T1000 (cell line): ENCODE data around the gene TMEM86B.

Experiments
- DNase-seq: peaks from one replicate; lab custom pipeline; 2025; ENCODE audit warnings: mixed read lengths; lab: John Stamatoyannopoulos, UW

The TMEM86B gene

GRCh38 chr19:55257461-55258420, 29.2 kb upstream of the TMEM86B start:
- no peak for DNase-seq

DNA sequence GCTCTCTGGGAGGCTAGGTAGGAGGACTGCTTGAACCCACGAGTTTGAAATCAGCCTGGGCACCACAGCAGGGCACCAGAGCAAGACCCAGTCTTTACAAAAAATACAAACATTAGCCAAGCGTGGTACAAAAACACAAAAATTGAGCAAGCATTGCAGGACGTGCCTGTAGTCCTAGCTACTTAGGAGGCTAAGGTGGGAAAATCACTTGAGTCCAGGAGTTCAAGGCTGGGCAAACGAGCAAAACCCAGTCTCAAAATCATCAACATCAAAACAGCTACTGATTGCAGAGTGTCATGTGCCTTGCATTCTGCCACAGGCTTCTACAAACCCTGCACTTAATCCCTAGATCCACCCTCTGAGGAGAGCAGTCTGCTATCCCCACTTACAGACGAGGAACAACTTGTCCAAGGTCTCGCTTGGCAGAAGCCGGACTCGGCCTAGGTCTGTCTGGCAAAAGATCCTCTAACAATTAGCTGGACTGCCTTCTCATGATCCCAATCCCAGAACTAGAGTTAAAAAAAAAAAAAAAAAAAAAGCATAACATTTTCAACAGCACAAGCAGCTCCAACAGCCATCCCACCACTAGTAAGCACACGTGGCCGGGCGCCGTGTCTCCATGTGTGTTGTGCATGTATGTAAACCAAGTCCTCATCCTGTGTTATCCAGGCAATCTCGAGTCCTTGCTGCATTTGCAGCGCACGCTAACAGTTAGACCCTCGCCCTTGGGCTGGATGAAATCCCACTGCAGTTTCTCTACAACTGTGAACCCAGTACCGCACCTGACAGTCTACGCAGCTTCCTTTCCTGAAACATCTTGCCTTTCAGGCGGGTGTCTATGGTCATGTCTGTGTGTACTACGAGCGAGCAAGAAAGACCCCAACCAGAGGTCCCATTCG, 28.2 kb upstream of the TMEM86B start:
- no peak for DNase-seq

GRCh38 chr19:55255618-55256423, 27.3 kb upstream of the TMEM86B start:
- no peak for DNase-seq

DNA sequence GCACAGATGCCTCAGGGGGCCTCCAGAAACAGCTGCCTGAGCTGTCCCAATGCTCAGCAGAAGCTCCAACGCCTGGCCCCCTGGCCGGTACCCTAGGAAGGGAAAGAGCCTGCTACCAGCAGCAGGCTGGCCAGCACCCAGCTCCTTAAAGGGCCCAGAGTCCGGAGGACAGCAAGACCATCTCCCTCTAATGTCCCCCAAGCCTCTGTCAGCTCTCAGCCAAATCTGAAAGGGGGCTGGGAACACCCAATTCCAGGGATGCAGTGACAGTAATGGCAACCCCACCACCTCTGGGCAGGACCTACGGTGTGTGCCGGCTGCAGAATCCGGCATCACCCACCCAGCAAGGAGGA, 26.0 kb upstream of the TMEM86B start:
- no peak for DNase-seq

DNA sequence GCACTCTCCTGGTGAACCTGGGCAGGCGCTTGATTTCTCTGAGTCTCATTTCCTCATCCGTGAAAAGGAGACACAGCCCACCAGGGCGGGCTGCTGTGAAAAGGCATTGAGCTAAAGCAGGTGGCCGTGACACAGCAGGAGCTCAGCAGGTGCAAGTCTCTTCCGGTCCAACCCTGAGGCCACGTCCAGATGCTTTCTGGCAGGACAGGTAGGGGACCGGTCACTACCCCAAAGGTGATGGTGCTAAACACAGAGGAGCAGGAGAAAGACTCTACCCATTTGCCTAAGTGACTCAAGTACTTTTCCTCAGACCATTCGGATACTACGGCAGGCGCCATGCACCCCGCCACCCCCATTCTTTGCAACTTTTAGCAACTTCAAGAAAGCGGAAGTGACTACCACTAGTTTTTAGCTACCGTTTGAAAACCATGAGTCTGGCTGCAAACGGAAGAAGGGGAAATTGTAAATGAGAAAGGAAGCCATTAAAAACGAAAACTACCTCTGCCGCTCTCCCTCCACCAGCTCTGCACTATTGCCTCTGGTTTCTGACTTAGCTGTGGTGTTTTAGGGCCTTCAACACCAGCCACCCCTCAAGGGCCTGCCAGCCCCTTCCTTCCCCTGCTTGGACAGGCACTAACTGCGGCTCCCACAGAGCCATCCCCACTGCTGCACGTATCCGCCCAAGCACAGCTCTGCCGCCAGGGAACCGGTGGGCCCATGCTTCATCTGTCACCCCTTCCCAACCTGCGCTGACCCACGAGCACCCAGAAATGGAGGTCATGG, 25.5 kb upstream of the TMEM86B start:
- no peak for DNase-seq

DNA sequence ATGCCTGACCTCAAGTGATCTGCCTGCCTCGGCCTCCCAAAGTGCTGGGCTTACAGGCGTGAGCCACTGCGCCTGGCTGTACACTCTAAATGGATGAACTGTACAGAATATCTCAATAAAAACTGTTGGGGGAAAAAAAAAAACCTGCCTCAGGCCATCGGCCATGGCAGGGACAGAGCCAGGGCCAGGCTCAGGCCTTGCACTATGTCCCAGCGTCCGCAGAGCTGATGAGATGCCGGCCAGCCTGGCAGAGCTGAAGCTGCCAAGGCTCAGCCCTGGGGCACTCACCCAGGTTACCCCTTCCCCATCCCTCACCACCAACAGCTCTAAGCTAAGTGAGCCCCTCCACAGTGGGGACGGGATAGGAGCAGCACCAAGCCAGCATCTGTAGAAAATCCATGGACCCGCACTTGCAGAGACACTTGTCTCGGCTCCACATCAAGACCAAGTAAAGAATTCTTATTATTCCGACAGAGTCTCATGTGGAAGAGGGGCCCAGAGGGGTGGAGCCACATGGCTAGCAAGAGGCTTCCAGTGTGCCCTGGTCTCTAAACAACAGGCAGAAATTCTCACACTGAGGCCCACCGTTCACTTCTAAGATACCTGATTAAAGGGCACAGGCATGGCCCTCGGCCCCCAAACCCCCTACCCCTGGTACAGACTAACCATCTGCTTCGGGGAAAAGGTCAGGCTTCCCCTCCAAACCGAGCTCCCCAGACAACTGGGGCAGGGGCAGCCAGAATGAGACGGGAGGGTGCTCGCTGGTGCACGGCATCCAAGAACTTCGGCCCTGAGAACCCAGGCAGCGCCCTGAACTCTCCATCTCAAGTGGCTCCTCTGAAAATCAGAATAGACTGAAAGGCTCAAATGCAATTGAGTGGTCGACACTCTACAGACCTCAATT, 24.4 kb upstream of the TMEM86B start:
- DNase-seq: no peak

DNA sequence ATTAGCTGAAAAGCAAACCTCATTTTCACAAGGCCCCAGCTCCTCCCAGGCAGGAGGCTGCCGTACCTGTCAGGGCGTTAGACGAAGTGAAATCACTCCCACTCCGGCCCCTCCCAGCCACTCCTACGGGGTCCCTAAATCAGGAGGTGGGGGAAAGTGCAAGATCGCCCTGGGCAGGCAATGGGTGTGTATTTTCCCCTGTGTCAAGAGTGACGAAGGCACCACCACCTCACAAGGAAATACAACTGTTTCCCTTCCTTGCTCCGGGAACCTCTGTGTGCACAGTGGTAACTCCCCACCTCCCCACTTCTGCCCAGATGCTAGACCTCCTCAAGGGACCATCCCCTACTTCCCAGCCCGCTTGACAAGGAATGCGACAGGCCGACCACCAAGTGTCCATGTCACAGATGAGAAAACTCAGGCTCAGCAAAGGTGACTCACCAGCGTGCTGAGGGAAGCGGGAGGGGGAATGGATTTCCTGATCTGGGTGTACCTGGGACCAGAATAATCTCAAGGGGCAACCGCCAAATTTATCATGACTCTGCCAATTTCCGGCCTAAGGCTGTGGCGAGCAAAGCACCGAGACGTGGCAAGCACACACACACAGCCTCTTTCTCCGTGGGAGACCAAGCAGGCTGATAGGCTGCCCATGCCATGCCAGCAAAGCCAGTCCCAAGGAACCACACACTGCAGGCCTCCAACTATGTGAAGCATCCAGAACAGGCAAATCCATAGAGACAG, 22.9 kb upstream of the TMEM86B start:
- DNase-seq: no peak

GRCh38 chr19:55250262-55251036, 21.9 kb upstream of the TMEM86B start:
- DNase-seq: no peak

- no peak for DNase-seq
Measured at GRCh38 chr19:55249841-55250240, 21.3 kb upstream of the TMEM86B start.

DNA sequence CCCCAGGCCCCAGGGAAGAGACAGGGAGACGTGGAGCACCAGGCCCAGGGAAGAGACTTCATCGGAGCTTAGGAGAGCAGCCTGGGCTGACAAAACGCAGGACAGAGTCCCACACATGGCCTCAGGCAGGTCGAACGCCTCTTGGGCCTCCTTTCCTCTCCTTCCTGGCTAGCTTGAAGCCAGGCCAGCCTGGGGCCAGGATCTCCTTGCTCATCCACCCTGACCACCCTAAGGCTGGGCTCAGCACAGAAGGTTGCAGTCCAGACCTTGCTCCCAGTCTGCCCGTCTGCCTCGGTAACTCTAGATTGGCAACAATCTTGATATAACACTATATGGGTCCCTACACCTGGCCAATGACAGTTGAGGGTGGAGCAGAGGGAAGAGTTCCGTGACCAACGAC, 20.1 kb upstream of the TMEM86B start:
- DNase-seq: no peak

- no peak for DNase-seq
Measured at GRCh38 chr19:55248166-55248675, 19.7 kb upstream of the TMEM86B start.

GRCh38 chr19:55247621-55248099, 19.1 kb upstream of the TMEM86B start:
- DNase-seq: no peak

DNA sequence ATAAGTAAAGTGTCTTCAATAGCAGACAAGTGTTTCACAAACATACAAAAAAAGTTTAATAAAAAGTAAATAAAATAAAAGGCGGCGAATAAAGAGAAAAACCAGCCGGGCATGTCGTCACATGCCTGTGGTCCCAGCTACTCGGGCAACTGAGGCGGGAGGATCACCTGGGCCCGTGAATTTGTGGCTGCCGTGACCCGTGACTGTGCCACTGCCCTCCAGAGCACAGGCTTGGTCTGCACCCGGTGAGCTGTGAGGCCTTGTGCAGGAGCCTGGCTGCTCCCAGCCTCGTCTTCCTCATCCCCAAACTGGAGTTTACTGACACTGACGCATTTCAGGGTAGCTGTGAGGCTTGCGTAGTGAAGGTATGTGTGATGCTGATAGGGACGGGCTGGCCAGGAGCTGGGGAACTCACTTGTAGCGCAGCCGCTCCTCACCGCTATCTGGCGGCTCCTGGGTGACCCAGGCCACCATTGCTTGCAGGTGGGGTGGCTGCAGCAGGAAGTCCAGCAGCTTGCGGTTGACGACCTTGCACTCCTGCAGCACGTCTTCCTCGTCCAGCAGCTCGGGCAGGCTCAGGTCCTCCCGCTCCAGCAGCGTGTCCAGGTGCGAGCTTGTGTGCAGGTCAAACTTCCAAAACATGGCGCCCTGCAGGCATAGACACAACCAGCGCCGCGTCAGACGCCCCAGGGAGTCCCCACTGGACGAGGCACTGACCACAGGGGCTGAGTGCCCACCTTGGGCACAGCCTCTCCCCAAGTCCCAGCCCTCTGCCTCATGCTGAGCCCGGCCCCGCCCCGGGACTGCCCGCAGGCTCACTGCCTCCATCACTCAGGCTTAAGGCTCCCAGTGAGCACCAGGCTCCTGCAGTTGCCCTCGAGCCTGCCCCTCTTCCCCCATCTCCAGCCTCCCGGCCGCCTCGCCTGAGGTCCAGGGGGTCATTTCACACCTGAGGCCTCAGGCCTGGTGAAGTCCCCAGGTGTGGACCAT, 18.2 kb upstream of the TMEM86B start:
- no peak for DNase-seq

GRCh38 chr19:55245236-55245904, 16.8 kb upstream of the TMEM86B start:
- DNase-seq: no peak

- no peak for DNase-seq
Measured at GRCh38 chr19:55244004-55244680, 15.6 kb upstream of the TMEM86B start.

DNA sequence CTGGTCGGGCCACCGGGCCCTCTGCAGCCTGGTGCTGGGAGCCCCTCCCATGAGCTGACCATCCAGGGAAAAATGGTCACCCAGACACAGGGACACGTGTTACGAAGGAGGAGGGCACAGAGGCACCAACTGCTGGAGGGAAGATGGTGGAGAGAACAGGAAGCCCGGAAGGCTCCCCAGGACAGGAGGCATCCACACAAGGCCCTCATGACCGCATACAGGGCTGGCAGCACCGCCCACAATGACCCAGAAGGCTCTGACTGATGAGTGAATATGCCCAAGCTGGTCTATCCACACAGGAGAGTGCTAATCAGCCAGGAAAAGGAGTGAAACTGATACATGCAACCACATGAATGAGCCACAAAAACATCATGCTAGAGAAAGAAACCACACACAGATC, 14.0 kb upstream of the TMEM86B start:
- DNase-seq: no peak
